Stimulated activated naive CD4-positive, alpha-beta T cell treated with Interleukin-2 at 50 U/mL for 16 hours (primary cell): Measurements from ENCODE around the gene FMN2.

Experiments used
- DNase-seq: peaks from one replicate; lab custom pipeline; 2025; lab: John Stamatoyannopoulos, UW

The FMN2 gene

DNA sequence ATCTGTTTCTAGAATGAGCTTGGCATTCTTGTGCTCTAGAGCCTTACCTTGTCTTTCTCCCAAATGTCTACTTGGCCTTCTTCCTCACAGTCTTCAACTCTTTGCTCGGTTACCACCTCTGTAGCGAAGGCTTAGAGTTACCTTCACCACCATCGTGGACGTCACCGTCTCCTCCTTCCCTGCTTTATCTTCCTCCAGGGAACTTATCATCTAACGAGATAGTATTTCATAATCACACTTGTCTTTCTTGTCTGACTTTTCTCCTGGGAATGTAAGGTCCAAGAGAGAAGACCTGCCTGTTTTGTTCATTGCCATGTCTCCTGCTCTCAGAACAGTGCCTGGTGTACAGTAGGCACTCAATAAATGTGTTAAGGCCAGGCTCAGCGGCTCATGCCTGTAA lies 404.7 kb downstream of the FMN2 start:
- DNase-seq = no peak

DNA sequence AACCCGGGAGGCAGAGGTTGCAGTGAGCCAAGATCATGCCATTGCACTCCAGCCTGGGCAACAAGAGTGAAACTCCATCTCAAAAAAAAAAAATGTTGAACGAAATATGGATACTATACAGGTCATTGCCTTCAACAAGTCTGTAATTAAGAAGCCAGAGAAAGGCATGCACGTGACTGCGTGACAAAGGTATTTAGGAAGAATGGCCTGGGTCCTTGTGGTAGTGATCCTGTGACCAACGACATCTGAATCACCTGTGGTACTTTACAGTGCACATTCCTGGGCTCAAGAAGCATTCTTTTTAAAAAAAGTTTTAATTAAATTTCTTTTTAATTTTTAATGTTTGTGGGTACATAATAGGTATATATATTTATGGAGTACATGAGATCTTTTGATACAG lies 405.3 kb downstream of the FMN2 start:
- no peak for DNase-seq

DNA sequence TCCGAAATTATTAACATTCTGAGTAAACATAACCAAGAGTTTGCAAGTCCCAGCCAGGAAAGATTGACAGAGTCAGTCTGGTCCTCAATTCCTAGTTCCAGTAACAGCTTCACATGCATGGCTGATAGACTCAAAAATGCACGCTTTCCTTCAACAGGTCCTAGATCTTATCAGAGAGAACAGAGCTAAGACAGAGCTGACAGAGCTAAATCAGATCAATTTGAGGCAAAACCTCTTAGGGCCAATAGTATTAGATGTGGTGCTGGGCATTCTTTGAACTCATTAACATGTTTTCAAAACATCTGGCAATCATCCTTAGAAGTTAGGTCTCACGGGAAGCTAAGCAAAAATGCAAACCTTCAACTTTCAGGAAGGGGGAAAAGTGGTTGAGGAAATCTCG lies 406.2 kb downstream of the FMN2 start:
- no peak for DNase-seq

DNA sequence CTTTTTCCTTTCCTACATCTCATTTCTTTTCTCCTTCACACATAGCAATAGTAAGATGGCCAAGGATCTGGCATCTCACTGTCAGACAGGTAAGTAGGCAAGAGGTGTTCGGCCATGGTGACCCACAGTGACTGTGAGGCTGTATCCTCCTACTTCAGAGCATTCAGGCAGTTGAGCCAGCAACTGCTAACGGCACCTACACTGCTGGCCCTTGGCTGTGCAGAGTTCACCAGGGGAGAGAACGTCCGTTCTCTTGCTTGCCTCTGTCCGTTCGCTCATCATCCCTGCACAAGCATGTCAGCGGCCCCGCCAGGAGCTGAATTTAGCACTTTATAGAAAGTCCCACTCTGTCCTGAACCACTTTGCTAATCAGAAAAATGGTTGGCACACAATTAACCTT lies 406.7 kb downstream of the FMN2 start:
- DNase-seq = no peak

DNA sequence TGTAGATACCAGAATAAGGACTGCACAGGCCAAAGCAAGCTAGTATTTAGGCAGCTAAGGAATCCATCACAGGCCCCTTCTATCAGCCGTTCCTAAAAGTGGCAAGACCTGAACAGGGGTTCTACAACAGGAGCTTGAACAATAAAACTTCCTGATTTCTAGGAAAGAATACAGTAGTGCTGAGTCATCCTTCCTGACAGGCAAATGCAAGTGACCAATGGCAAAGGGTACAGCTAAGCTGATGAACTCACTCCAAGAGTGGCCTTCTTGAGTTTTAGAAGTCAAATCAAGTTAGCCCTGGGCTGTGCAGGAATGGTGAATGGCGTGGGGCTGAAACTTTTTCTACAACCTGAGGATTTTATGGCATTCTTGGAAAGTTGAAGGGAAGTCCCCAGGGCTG lies 407.3 kb downstream of the FMN2 start:
- no peak for DNase-seq

DNA sequence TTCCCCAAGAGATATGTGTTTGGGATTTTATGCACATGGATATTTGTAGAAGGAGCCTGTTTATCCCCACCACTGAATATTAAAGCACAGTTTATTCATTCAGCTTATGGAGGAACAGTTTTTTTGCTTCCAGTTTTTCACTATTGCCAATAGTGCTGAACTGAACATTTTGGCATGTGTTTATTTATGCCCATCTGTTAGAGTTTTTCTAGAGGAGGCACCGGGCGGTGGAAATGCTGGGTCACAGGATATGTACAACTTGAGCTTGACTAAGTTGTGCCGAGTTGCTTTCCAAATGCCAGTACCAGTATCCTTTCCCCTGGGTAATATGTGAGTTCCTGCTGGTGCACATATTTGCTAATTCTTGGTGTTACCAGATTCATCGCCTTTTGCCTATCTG lies 409.0 kb downstream of the FMN2 start:
- no peak for DNase-seq

DNA sequence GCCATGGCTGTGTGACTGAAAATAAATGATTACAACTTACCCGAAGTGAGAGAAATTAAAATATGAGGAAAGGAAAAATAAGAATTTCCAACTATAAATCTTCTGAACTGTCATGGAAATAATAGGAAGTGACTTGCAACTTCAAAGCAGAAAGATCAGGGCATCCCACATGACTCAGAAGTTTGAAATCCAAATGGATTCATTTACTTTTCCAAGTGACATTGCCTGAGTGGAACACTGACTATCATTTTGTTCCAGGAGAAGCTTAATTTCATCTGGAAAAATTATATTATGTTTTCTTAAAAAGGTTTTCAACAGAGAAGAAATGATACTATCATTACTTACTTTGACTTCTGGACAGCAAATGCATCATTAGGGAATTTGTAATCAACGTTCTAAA lies 409.4 kb downstream of the FMN2 start:
- DNase-seq = no peak

DNA sequence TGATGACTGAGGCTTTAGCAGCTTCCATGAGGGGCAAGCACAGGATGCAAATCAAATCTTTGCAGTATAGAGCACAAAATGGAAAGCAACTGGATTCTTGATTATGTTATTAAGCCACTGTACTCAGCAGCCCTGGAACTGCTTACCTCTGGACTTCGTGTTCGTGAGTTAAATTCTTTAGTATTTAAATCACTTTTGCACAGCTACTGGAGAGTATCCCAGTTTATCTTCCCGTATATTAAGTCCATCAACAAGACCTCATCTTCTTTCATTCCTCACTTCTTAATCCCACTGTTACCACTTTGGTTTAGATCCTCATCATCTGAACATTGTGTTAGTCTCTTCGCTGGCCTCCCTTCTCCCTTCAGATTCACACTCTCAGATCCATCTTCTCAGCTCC lies 411.4 kb downstream of the FMN2 start:
- DNase-seq = no peak

DNA sequence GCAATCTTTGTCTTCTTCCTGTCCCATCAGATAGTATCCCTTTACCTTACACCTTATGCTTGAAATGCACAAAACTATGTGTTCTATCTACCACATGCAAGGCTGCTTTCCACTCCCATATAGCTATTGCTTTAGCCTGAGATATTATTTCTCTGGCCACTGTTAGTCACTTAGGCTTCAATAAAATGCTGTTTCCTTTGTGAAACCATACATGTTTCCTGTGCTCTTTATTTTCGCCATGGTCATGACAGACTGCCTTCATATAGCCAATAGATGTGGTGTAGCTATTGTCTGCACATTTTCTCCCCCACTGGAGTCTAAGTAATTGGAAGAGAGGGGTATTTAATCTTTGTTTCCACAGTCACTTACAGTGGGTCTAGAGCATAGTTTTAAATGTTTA lies 411.9 kb downstream of the FMN2 start:
- DNase-seq = no peak

DNA sequence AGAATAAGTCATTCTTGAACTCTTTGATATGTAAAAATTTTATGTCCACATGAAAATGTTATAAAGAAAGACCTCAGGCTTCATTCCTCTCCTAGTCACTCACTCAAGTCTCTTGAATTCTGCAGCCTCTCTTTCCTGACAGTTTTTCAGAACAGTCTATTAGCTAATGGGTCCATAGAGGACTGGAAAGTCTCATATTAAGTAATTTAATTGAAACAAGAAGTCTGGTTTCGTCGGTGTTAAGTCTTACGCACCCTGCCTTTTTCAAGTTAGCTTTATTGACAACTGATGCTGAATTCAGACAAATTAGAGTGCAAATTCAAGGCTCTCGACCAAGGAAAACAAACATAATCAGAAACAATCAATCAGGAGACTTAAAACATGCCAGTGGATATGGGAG lies 414.5 kb downstream of the FMN2 start:
- DNase-seq = no peak

DNA sequence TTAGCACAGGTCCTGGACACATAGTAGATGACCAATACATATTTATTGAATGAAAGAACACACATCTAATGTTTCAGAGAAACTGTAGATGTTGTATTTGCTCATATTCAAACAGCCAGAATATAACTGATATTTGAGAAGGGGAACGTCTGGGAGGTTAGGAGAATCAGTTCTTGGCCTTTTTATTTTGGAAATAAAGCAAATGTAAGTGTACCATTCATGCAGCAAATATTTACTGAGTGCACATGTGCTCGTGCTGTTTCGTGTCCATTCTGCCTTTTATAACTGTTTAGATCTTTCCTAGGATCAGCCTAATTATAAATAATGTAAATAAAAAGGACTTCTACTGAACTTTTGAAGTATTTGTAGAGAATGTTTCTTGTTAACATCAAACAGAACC lies 416.5 kb downstream of the FMN2 start:
- DNase-seq = no peak

DNA sequence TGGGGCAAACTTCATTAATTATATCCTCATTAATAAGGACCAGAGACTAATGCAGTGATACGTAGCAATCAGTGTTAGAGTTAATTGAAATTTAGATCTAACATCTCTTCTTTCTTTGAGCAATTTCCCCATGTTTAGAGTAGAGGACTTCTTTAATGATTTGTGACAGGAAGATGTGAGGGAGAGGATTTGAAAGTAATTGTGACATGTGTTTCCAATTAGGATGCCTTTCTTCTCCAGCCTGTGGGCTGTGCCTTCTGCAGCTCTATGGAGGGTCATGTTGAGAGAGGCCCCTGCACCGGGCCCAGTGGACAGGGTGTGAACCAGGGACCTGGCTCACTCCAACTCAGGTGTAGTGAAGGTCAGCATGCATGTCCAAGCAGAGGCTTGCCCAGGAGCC lies 417.3 kb downstream of the FMN2 start:
- no peak for DNase-seq

DNA sequence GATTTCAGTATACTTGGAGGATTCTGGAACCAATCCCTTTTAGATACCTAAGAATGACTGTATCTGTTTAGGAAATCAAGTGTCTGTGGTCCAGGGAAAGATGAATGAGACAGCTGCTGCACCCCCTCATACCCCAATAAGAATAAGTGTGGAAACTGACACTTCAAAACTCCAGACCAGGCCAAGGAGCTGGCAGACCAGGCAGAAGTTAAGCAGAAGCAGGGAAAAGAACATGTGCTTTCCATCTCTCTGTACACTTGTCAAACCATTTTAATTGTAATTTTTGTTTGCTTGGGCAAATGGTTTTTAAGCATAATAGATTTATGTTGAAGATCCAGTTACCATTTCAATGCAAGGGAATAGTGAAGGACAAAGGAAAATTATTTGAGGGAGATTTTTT lies 420.1 kb downstream of the FMN2 start:
- no peak for DNase-seq

DNA sequence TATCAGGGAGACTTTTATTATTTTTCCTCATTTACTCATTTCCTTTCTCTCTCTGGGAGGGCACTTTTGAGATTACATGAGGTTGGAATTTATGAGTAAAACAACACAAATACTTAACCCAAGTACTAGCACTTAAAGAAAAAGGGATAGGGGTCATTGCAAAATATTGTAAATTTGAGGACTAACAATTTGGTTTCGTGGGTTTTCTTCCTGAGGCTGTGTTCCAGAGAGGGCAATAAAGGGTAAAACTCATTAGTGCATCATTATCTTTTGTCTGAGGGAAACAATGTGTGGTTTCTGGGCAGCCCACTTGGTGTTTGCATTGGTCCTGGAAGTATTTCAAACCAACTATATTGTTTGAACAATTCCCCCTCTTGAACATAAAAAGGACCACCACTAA lies 423.8 kb downstream of the FMN2 start:
- no peak for DNase-seq

DNA sequence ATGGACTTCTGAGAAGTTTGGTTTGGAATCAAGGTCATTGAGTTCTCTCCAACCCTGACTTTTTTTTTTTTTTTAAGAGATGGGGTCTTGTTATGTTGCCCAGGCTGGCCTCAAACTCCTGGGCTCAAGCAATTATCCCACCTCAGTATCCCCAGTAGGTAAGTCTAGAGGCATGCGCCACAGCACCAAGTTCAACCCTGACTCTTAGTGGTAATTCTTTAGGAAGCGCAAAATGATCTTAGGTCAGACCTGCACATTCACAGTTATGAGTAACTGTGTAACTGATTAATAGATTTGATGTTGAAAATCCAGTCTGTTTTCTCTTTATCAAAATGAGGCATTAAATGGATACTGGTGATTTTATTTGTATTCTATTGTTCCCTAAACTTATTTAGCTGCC lies 424.4 kb downstream of the FMN2 start:
- no peak for DNase-seq

DNA sequence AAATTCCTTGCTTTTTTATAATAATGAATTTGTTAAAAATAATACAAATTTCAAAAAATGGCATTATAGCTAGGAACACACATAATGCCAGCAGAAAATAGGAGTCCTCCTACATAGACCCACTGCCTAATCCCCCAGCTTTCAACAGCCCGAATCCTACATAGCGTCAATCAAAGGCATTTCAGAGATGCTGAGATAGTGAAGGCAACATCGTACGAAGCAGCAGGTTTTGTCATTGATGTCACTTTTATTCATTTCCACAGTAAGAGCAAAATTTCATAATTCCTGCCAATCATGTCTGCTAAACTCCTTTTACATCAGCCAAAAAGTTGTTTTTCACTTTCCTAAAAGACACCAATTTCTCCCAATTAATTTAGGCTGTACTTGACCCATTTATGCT lies 426.2 kb downstream of the FMN2 start:
- DNase-seq = no peak

DNA sequence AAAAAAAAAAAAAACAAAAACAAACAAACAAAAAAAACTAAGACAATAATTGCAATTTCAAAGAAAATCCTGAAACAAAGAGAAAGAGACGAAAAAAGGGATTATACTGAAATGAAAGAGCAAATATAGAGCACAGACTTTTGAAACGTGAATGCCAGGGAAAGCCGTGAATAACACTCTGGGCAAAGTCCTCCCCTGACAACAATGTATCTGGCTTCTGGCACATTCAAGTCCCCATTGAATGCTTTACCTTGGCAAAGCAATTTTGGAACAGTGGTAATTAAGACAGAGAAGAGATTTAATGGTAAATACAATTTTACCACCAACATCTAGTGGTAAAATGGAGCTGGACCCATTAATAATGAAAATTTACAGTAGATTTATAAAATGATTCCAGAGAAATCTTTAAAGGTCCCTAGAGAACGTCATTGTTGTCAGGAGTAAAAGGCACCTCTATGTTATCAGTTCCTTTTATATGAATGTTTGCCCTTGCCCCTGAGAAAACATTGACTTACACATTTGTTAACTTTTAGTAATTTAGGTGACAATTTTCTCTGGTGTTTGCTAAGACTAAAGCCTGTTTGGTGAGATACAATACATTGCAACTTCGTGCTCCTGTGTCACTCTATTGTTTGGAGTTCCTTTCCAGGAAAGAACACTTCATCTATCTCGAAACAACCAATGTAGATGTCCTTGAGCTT lies 430.6 kb downstream of the FMN2 start:
- no peak for DNase-seq

DNA sequence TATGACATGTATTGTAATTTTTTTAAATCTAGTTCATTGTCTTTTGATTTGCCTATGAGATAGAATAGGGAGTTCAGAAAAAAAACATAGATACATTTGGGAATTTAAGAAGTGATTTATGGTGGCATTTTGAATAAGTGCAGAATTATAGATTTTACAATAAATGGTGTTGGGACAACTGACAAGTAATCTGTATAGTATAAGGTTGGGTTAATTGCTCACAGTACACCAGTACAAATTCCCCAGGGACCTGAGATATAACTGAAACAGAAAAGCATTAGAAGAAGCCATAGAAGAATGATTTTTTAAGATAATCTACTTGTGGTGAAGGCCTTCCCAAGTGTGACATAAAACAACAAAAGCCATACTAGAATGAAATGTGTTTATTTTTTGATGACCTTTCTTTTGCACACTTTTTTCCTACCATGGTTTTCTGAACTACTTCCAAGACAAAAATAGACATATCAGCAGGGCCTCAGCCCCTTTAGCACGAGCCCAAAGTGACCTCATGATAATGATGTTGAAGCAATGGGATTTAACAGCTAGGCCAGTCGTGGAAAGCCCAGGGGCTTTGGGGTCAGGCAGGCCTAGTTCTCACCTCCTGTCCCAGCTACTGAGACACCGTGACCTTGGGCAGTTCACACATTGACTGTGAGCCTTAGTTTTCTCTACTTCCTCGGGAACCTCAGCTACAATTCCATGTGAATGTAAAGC lies 432.8 kb downstream of the FMN2 start:
- no peak for DNase-seq
